GM23248 (cell line): ENCODE data around the gene COPS4.

ENCODE experiments used
- EZH2 ChIP-seq: fragments of 200-600 bp; sonication (generic); IDR thresholded peaks from 2 replicates; pipeline ENCODE4 v1.6.1; 2018; ENCODE audit warnings: antibody characterized with exemption, mild to moderate bottlenecking; ENCODE audit not compliant: insufficient read depth, poor library complexity, severe bottlenecking
- EZH2phosphoT487 ChIP-seq: fragments of 200-600 bp; sonication (generic); IDR thresholded peaks from 2 replicates; pipeline ENCODE4 v1.6.1; 2018; ENCODE audit warnings: antibody characterized with exemption, moderate library complexity, mild to moderate bottlenecking, low read depth; ENCODE audit not compliant: insufficient read depth

DNA sequence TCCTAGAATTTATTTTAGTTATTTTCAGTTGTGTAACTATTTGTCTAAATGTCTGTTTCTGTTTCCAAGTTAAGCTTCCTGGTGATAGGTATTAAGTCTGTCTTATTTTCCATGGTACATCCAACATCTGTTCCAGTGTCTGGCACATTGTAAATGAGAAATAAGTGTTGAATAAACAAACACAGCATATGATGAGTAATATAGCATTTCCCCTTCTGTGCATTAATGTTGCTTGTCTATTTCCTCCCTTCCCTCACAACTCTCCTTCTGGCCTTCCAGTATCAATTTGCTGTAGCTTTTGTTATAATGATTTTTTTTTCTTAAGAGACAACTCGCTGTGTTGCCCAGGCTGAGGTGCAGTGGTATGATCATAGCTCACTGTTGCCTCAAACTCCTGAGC is 36.1 kb downstream of the COPS4 start:
- TF ChIP-seq EZH2phosphoT487 (no peak), EZH2 (no peak)
